Retinal pigment epithelial cell (primary cell): Measurements from ENCODE around the gene SNX25.

Experiments
- DNase-seq: peaks from one replicate; pipeline ENCODE4 v3.0.0-alpha.2; 2010; ENCODE audit warnings: low read depth
- H3K4me3 ChIP-seq: 2 replicates; pipeline ENCODE4 v1.5.1; 2011; ENCODE audit warnings: mild to moderate bottlenecking, low read length, control low read depth, moderate library complexity
- CTCF ChIP-seq: conservative IDR thresholded peaks from 2 replicates; pipeline ENCODE4 v1.5.1; 2011; ENCODE audit warnings: low read depth, low read length, control low read depth, inconsistent platforms

The SNX25 gene

GRCh38 chr4:185363251-185363650 is 153.9 kb downstream of the SNX25 start:
- DNase-seq = no peak
- no peak overlapping the region for H3K4me3 ChIP-seq
- no peak for TF ChIP-seq CTCF

- no peak for TF ChIP-seq CTCF
- H3K4me3 ChIP-seq = no peak overlapping the region
- no peak for DNase-seq
Measured at GRCh38 chr4:185364886-185365285, 155.5 kb downstream of the SNX25 start.

GRCh38 chr4:185369731-185370130 is 160.3 kb downstream of the SNX25 start:
- no peak for DNase-seq
- H3K4me3 ChIP-seq = no peak overlapping the region
- TF ChIP-seq CTCF = no peak

- no peak for DNase-seq
- H3K4me3 ChIP-seq = no peak overlapping the region
- no peak for TF ChIP-seq CTCF
Measured at GRCh38 chr4:185370268-185370949, 161.0 kb downstream of the SNX25 start.

- DNase-seq = no peak
- no peak for TF ChIP-seq CTCF
- H3K4me3 ChIP-seq = no peak overlapping the region
Measured at GRCh38 chr4:185371702-185372101, 162.3 kb downstream of the SNX25 start.

- TF ChIP-seq CTCF = no peak
Measured at GRCh38 chr4:185374027-185374426, 164.6 kb downstream of the SNX25 start.

GRCh38 chr4:185374573-185374972 is 165.2 kb downstream of the SNX25 start:
- no peak for DNase-seq
- no peak for TF ChIP-seq CTCF

More at GRCh38 chr4:185374027-185374426, 164.6 kb downstream of the SNX25 start:
- DNase-seq = no peak
- H3K4me3 ChIP-seq = no peak overlapping the region

More at GRCh38 chr4:185374573-185374972, 165.2 kb downstream of the SNX25 start:
- H3K4me3 ChIP-seq = no peak overlapping the region
